SK-N-SH (cell line): ENCODE results near the gene TRUB2. TPM values are rescaled to one million over a fixed set of nuclear protein-coding genes. Genes with fewer than 3 reads are reported as not detected.

Source experiments
- polyA plus RNA-seq, 3 experiments: library from polyadenylated mRNA; depleted of rRNA; stranded (reverse); fragments of >200 nt; gene quantifications; 2 replicates each; pipeline ENCODE4 v1.2.3, GENCODE V29; 2012

The TRUB2 gene
- polyA plus RNA-seq, 1 of the 3 experiments (the other 2 are of a cell fraction): 18.8 TPM

Other genes starting within 250 kb of the TRUB2 start
- 130 and 141 TPM in 2 replicates for gene PTGES2, start 194.7 kb downstream of the TRUB2 start, polyA plus RNA-seq (2012; rRNA removed)
- not detected in 2 replicates for gene LCN2, start 173.0 kb downstream of the TRUB2 start, polyA plus RNA-seq (2012; rRNA removed)
- 79.4 and 109 TPM in 2 replicates for gene BBLN, start 162.2 kb downstream of the TRUB2 start, polyA plus RNA-seq (2012; rRNA removed)
- gene CIZ1, start 130.9 kb downstream of the TRUB2 start, polyA plus RNA-seq (2012; rRNA removed): 36.6 and 37.0 TPM in 2 replicates
- gene DNM1, start 119.1 kb downstream of the TRUB2 start, polyA plus RNA-seq (2012; rRNA removed): 31.0 and 35.7 TPM in 2 replicates
- gene GOLGA2, start 46.4 kb downstream of the TRUB2 start, polyA plus RNA-seq (2012; rRNA removed): 103 and 120 TPM in 2 replicates
- 84.1 and 89.7 TPM in 2 replicates for gene SWI5, start 46.2 kb downstream of the TRUB2 start, polyA plus RNA-seq (2012; rRNA removed)
- 54.7 and 57.2 TPM in 2 replicates for gene COQ4, start 392 bp upstream of the TRUB2 start, polyA plus RNA-seq (2012; rRNA removed)
- gene SLC27A4, start 18.1 kb upstream of the TRUB2 start, polyA plus RNA-seq (2012; rRNA removed): 17.9 and 24.1 TPM in 2 replicates
- 58.9 and 61.5 TPM in 2 replicates for gene URM1, start 48.9 kb upstream of the TRUB2 start, polyA plus RNA-seq (2012; rRNA removed)
- 128 and 131 TPM in 2 replicates for gene CERCAM, start 98.4 kb upstream of the TRUB2 start, polyA plus RNA-seq (2012; rRNA removed)
- gene ODF2, start 133.6 kb upstream of the TRUB2 start, polyA plus RNA-seq (2012; rRNA removed): 32.7 and 35.7 TPM in 2 replicates
- 13.8 and 15.9 TPM in 2 replicates for gene GLE1, start 182.3 kb upstream of the TRUB2 start, polyA plus RNA-seq (2012; rRNA removed)
- 142 and 177 TPM in 2 replicates for gene SPTAN1, start 230.1 kb upstream of the TRUB2 start, polyA plus RNA-seq (2012; rRNA removed)